ENCODE results near the gene SIN3B. TPM values are rescaled to one million over a fixed set of nuclear protein-coding genes. Genes with fewer than 3 reads are reported as not detected.
"Not testable (repeated sequence)": the region's sequence is repeated elsewhere in the genome, so short reads cannot be mapped to it uniquely, and the experiment has no call there.

Gene SIN3B
- polyA plus RNA-seq (ENCODE audit: insufficient read length) = 37.4 TPM

DNA sequence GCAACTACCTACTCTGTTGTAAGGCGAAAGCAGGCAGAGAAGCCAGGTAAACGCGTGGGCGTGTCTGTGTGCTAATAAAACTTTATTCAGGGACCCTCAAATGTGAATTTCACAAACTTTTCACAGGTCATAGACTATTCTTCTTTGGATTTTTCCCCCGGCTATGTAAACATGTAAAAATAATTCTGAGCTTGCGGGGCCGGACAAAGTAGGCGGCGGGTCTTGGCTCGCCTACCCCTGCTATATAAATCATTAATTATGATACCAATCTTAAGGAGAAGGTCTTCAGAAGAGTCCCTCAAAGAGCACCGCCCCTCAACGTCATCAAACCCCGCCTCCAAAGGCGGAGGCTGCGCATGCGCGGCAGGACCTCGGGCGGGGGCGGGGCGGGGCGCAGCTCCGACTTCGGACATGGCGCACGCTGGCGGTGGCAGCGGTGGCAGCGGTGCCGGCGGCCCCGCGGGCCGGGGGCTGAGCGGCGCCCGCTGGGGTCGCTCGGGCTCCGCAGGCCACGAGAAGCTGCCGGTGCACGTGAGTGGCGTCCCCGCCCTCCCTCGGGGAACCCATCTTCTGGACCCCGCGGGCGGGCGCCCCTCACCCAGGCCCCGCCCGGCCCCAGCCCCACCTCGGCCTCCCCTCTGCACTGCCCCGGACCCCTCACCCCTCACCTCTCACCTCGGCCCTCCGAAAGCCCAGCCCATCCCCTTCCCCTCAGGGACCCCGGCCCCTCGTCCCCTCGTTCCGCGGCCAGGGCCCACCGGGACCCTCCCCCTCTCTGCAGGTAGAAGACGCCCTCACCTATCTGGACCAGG lies at the start of gene SIN3B:
Gene SIN3B, plus strand, starts transcription at position 389 of the 812 bp plus-strand sequence. Its CDS starts 23 bp downstream, at position 412.
- DNase-seq (ENCODE audit: low read depth) = no peak

GRCh38 chr19:16779539-16780163 lies 49.5 kb upstream of the SIN3B start:
- no peak for DNase-seq (ENCODE audit: low read depth)

DNA sequence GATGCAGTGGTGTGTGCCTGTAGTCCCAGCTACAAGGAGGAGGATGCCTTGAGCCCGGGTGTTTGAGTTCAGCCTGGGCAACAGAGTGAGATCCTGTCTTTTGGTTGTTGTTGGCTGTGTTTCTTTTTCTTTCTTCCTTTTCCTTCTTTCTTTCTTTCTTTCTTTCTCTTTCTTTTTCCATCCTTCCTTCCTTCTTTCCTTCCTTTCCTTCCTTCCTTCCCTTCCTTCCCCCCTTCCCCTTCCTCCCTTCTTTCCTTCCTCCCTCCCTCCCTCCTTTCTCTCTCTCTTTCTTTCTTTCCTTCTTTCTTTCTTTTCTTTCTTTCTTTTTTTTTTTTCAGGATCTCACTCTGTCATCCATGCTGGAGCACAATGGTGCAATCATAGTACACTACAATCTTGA lies 46.5 kb upstream of the SIN3B start:
- no peak for DNase-seq (ENCODE audit: low read depth)

DNA sequence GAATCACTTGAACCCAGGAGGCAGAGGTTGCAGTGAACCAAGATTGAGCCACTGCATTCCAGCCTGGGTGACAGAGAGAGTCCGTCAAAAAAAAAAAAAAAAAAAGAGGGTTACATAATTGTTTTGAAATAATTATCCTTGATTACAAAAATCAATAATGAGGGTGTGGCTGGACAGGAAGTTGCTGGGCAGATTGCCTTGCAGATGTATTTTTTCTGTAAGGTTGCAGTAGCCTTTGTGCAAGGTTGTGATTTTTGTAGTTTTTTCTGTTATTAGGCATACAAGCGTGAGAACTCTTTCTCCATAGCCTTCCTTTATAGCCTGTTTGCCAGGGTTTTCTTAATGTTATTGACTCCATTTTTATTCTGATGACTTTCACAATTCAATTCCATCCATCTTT lies 40.7 kb upstream of the SIN3B start:
- DNase-seq (ENCODE audit: low read depth) = no peak

DNA sequence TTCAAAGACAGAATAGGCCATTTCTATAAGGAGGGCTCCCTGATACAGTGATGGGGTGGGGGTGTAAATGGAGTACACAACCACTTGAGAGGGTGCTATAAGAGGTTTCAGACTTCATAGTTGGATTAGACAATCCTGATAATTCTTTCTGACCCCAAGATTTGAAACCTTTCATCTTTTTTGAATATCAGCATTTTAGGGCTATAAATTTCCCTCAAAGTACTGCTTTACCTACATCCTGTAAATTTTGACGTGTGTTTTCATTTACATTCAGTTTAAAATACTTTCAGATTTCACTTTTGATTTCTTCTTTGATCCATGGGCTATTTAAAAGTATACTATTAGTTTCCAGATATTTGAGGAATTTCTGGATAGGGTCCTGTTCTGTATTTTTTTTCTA lies 40.0 kb upstream of the SIN3B start:
- no peak for DNase-seq (ENCODE audit: low read depth)

DNA sequence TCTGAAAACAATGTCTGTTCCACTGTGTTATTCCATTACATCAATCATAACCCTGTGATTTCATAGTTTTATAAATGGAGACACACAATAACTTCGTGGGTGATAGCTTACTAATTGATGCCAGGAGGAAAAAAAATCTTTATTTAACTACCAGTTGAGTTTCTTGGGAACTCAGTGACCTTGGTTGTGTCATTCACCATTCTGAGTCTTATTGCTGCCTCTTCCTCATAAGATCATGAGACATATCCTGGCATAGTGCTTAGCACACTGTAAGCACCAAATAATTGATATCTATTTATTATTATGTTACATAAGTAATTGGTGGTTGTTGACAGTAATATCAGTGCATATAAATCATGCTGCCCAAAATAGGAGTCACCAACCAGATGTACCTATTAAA lies 39.1 kb upstream of the SIN3B start:
- DNase-seq (ENCODE audit: low read depth) = no peak

DNA sequence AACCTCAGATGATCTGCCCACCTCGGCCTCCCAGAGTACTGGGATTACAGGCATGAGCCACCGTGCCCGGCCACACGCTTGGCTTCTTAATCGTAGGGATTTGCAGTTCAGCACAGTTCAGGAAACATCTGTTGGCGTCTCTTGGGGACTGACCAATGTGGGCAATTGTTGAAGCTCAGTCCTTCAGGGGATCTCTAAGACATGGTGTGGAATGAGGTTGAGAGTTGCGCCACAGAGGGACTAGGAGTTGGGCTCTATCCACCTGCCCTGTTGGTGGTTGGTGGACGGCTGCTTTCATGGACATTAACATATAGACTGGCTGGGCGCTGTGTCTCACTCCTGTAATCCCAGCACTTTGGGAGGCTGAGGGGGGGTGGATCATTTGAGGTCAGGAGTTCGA lies 37.3 kb upstream of the SIN3B start:
- DNase-seq (ENCODE audit: low read depth) = no peak

GRCh38 chr19:16794456-16795441 lies 34.4 kb upstream of the SIN3B start:
- DNase-seq (ENCODE audit: low read depth) = no peak

DNA sequence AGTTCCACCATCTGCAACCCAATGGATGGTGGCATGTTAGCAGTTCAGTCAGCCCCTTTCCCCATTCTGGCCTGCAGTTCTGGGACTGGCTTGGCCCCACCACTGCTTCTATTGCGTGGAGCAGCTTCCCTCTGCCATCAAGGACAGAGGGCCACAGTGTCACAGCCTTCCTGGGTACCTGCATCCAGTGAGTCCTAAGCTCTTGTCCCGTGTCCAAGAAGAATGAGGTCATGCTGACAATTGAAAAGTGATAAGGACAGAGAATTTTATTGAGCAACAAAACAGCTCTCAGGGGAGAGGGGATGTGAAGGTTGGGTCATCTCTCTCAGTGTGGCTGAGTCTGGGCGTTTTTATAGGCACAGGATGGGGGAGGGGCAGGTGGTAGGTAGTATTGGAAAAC lies 33.5 kb upstream of the SIN3B start:
- DNase-seq (ENCODE audit: low read depth) = no peak

GRCh38 chr19:16797876-16798275 lies 31.3 kb upstream of the SIN3B start:
- DNase-seq (ENCODE audit: low read depth) = no peak

- not testable (repeated sequence) for DNase-seq (ENCODE audit: low read depth)
Measured at GRCh38 chr19:16798326-16798725, 30.9 kb upstream of the SIN3B start.

DNA sequence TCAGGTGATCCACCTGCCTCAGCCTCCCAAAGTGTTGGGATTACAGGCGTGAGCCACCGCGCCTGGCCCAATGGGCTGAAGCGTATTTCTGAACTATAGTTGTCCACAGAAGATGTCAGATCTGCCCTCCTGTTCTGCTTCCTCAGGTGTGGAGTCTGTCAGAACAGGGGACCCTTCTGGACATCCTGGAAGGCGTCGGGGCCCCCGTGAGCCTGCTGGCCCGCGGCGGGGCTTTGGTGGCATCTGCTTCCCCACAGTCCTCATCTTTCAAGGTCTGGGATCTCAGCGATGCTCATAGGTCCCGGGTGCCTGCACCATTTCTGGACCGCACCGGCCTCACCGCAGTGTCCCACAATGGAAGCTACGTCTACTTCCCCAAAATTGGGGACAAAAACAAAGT lies 29.5 kb upstream of the SIN3B start:
- DNase-seq (ENCODE audit: low read depth) = no peak

DNA sequence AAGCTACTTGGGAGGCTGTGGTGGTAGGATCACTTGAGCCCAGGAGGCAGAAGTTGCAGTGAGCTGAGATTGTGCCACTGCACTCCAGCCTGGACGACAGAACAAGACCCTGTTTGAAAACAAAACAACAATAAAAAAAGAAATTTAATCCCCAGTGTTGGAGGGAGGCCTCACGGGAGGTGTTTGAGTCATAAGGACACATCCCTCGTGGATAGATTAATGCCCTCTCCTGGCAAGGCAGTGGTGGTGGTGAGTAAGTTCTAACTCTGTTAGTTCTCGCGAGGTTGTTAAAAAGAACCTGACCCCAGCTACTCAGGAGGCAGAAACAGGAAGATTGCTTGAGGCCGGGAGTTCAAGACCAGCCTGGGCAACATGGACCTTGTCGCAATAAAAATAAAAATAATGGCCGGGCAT lies 27.6 kb upstream of the SIN3B start:
- no peak for DNase-seq (ENCODE audit: low read depth)

GRCh38 chr19:16804176-16804575 lies 25.0 kb upstream of the SIN3B start:
- DNase-seq (ENCODE audit: low read depth) = no peak

GRCh38 chr19:16807549-16808284 lies 21.5 kb upstream of the SIN3B start:
- no peak for DNase-seq (ENCODE audit: low read depth)

- no peak for DNase-seq (ENCODE audit: low read depth)
Measured at GRCh38 chr19:16814526-16815100, 14.6 kb upstream of the SIN3B start.

DNA sequence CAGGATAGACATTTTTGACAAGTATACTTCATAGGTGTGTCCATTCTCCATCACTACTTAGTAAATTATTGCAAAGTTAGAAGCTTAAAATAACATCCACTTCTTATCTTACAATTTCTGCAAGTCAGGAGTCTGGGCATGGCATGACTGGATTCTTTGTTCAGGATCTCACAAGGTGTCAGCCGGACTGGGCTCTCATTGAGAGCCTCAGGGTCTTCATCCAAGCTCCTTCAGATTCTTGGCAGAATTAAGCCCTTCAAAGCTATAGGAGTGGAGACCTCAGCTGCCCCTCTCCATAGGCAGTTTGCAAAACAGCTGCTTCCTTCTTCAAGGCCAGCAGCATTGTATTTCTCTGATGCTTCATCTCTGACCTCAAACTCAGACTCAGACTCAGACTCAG lies 9.1 kb upstream of the SIN3B start:
- no peak for DNase-seq (ENCODE audit: low read depth)

GRCh38 chr19:16821081-16821480 lies 8.1 kb upstream of the SIN3B start:
- DNase-seq (ENCODE audit: low read depth) = no peak

GRCh38 chr19:16822648-16823047 lies 6.5 kb upstream of the SIN3B start:
- no peak for DNase-seq (ENCODE audit: low read depth)

DNA sequence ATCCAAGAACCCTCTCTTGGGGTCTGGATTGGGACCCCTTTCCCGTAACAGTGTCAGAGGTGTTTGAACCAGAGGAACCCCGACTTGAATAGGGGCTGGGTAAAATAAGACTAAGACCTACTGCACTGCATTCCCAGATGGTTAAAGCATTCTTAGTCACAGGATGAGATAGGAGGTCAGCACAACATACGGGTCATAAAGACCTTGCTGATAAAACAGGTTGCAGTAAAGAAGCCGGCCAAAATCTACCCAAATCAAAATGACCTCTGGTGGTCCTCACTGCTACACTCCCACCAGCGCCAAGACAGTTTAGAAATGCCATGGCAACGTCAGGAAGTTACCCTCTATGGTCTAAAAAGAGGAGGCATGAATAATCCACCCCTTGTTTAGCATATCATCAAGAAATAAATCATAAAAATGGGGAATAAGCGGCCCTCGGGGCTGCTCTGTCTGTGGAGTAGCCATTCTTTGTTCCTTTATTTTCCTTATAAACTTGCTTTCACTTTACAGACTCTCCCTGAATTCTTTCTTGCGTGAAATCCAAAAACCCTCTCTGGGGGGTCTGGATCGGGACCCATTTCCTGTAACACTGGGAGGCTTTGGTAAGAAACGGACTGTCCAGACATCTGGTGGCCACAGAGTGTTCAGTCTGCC lies 4.4 kb upstream of the SIN3B start:
- DNase-seq (ENCODE audit: low read depth) = no peak

All from forelimb muscle (tissue), 1 donor.